Ishikawa (cell line): Measurements from ENCODE around the gene SMAD3.

ENCODE experiments used
- CEBPB ChIP-seq: IDR thresholded peaks from 2 replicates; pipeline ENCODE4 v1.6.1; 2012
- CREB1 ChIP-seq: IDR thresholded peaks from 2 replicates; pipeline ENCODE4 v1.6.1; 2012; ENCODE audit warnings: low read depth
- EGR1 ChIP-seq: IDR thresholded peaks from 2 replicates; pipeline ENCODE4 v1.6.1; 2012
- EP300 ChIP-seq: IDR thresholded peaks from 2 replicates; pipeline ENCODE4 v1.6.1; 2012; ENCODE audit warnings: borderline replicate concordance
- FOXM1 ChIP-seq: IDR thresholded peaks from 2 replicates; pipeline ENCODE4 v1.6.1; 2012; ENCODE audit warnings: low read depth, borderline replicate concordance
- MAX ChIP-seq: IDR thresholded peaks from 2 replicates; pipeline ENCODE4 v1.6.1; 2012
- NFIC ChIP-seq: IDR thresholded peaks from 2 replicates; pipeline ENCODE4 v1.6.1; 2012
- RAD21 ChIP-seq: IDR thresholded peaks from 2 replicates; pipeline ENCODE4 v1.6.1; 2012; ENCODE audit warnings: low read depth
- REST ChIP-seq: IDR thresholded peaks from 2 replicates; pipeline ENCODE4 v1.6.1; 2012; ENCODE audit warnings: low read depth, mild to moderate bottlenecking
- TAF1 ChIP-seq: IDR thresholded peaks from 2 replicates; pipeline ENCODE4 v1.6.1; 2012; ENCODE audit warnings: low read depth, mild to moderate bottlenecking
- TCF12 ChIP-seq: IDR thresholded peaks from 2 replicates; pipeline ENCODE4 v1.6.1; 2012; ENCODE audit warnings: low read depth
- USF1 ChIP-seq: IDR thresholded peaks from 2 replicates; pipeline ENCODE4 v1.6.1; 2012
- YY1 ChIP-seq: IDR thresholded peaks from 2 replicates; pipeline ENCODE4 v1.6.1; 2012; ENCODE audit warnings: low read depth
- ZBTB7A ChIP-seq: IDR thresholded peaks from 2 replicates; pipeline ENCODE4 v1.6.1; 2012; ENCODE audit warnings: low read depth

GRCh38 chr15:67050522-67051087, 14.8 kb upstream of the SMAD3 start:
- TF ChIP-seq CREB1 (no peak), ZBTB7A (no peak), EP300 (no peak), REST (no peak), TAF1 (no peak), CEBPB (no peak), TCF12 (no peak), MAX (no peak), RAD21 (no peak), EGR1 (no peak), USF1 (peak; percentile 32; the same call in 1 of the 2 replicates), YY1 (no peak), NFIC (no peak), FOXM1 (no peak)
